GM12878 (cell line): ENCODE measurements around the gene ADORA2B. TPM values are rescaled to one million over a fixed set of nuclear protein-coding genes. Genes with fewer than 3 reads are reported as not detected.
A peak's percentile ranks its signal among the peaks of the same experiment; 100 is the strongest.

ENCODE experiments used
- ATAC-seq: fragments of 200-7000 bp; cut with Tn5 transposase; 3 replicates; pipeline ENCODE4 v1.9.1; 2020; ENCODE audit warnings: mild to moderate bottlenecking, moderate library complexity
- BruUV-seq: library from RNA; stranded (reverse); fragments of 400-500 nt; replicated peaks from 2 replicates; lab custom pipeline; 2021; lab: Mats Ljungman, UMichigan
- CTCF ChIA-PET: fragments of 300-600 bp; sonication (Branson Sonifier 250); formaldehyde crosslinking; extraction: SDS; loops from one replicate; lab custom pipeline; 2021; ENCODE audit warnings: inconsistent platforms; lab: Yijun Ruan, JAX
- POLR2A ChIA-PET: fragments of 350-600 bp; formaldehyde crosslinking; extraction: SDS; loops from one replicate; lab custom pipeline; 2021; ENCODE audit warnings: inconsistent platforms; lab: Charles Lee
- RAD21 ChIA-PET: fragments of 300-600 bp; sonication (Branson Sonifier 250); formaldehyde crosslinking; loops from one replicate; lab custom pipeline; 2023; ENCODE audit warnings: antibody characterized with exemption; ENCODE audit not compliant: unreplicated experiment; lab: Charles Lee
- SMC1A ChIA-PET: fragments of 300-600 bp; sonication (Branson Sonifier 250); formaldehyde crosslinking; loops from one replicate; lab custom pipeline; 2023; ENCODE audit not compliant: unreplicated experiment, uncharacterized antibody; lab: Charles Lee
- DNase-seq: peaks from one replicate; pipeline ENCODE4 v3.0.0-alpha.2; 2011; ENCODE audit warnings: low read depth, low spot score
- FAIRE-seq: peaks from 3 replicates; lab custom pipeline; 2011; peaks lifted over from hg19 to GRCh38; lab: Jason Lieb, UNC
- H2AFZ ChIP-seq: 2 replicates; pipeline ENCODE4 v1.6.0; 2011; ENCODE audit warnings: low read depth, low read length, control low read depth; ENCODE audit not compliant: control insufficient read depth
- H3K27ac ChIP-seq: 2 replicates; pipeline ENCODE4 v1.5.1; 2011; ENCODE audit warnings: control low read depth; ENCODE audit not compliant: control insufficient read depth, insufficient read depth
- H3K27me3 ChIP-seq, 2 experiments: replicated peaks in 1 of 2; 2 replicates each; pipeline versions ENCODE4 v1.6.0 to v1.6.1; 2011; ENCODE audit warnings: low read length in 1 of 2; ENCODE audit not compliant: control insufficient read depth in 2 of 2, insufficient read depth in 2 of 2
- H3K36me3 ChIP-seq, 2 experiments: 2 replicates each; pipeline ENCODE4 v1.5.1; 2011; ENCODE audit warnings: low read length in 1 of 2; ENCODE audit not compliant: control insufficient read depth in 2 of 2, insufficient read depth in 2 of 2
- H3K4me1 ChIP-seq: 2 replicates; pipeline ENCODE4 v1.6.1; 2011; ENCODE audit warnings: mild to moderate bottlenecking, low read length, moderate library complexity, mixed read lengths; ENCODE audit not compliant: control insufficient read depth, insufficient read depth
- H3K4me2 ChIP-seq: 2 replicates; pipeline ENCODE4 v1.6.0; 2011; ENCODE audit warnings: control low read depth; ENCODE audit not compliant: control insufficient read depth, insufficient read depth
- H3K4me3 ChIP-seq: fragments of 200-600 bp; sonication (generic); 2 replicates; pipeline ENCODE4 v1.5.1; 2016
- H3K79me2 ChIP-seq: 2 replicates; pipeline ENCODE4 v1.6.0; 2011; ENCODE audit warnings: low read length; ENCODE audit not compliant: control insufficient read depth, insufficient read depth
- H3K9ac ChIP-seq: 2 replicates; pipeline ENCODE4 v1.8.0; 2011; ENCODE audit warnings: low read length, control low read depth, mixed read lengths; ENCODE audit not compliant: control insufficient read depth, insufficient read depth
- H3K9me3 ChIP-seq: replicated peaks from 3 replicates; pipeline ENCODE4 v1.5.1; 2011; ENCODE audit warnings: mild to moderate bottlenecking, low read length; ENCODE audit not compliant: control insufficient read depth, insufficient read depth
- H4K20me1 ChIP-seq: 2 replicates; pipeline ENCODE4 v1.6.0; 2011; ENCODE audit not compliant: control insufficient read depth, insufficient read depth
- BCL11A ChIP-seq: IDR thresholded peaks from 2 replicates; pipeline ENCODE4 v1.6.1; 2011; ENCODE audit warnings: low read depth, low read length
- BCL3 ChIP-seq: IDR thresholded peaks from 2 replicates; pipeline ENCODE4 v1.6.1; 2011; ENCODE audit warnings: borderline replicate concordance, low read depth, mild to moderate bottlenecking, moderate library complexity, low read length; ENCODE audit not compliant: insufficient read depth, poor library complexity, severe bottlenecking
- E4F1 ChIP-seq: fragments of 450-650 bp; IDR thresholded peaks from 2 replicates; pipeline ENCODE4 v1.6.1; 2018; ENCODE audit warnings: borderline replicate concordance, mild to moderate bottlenecking; ENCODE audit not compliant: partially characterized antibody
- IRF5 ChIP-seq: fragments of 450-650 bp; IDR thresholded peaks from 2 replicates; pipeline ENCODE4 v1.6.1; 2017; ENCODE audit warnings: borderline replicate concordance
- KLF5 ChIP-seq: fragments of 450-650 bp; IDR thresholded peaks from 2 replicates; pipeline ENCODE4 v1.6.1; 2014; ENCODE audit warnings: mild to moderate bottlenecking; ENCODE audit not compliant: partially characterized antibody
- MYB ChIP-seq: fragments of 150-350 bp; IDR thresholded peaks from 2 replicates; pipeline ENCODE4 v1.6.1; 2014; ENCODE audit warnings: mild to moderate bottlenecking, low read depth, low read length, borderline replicate concordance
- PBX3 ChIP-seq: IDR thresholded peaks from 2 replicates; pipeline ENCODE4 v1.6.1; 2011; ENCODE audit warnings: mild to moderate bottlenecking, low read depth, low read length, moderate library complexity; ENCODE audit not compliant: insufficient replicate concordance
- PKNOX1 ChIP-seq: fragments of 450-650 bp; IDR thresholded peaks from 2 replicates; pipeline ENCODE4 v1.6.1; 2016; ENCODE audit warnings: mild to moderate bottlenecking
- STAT1 ChIP-seq: fragments of 450-650 bp; conservative IDR thresholded peaks from 2 replicates; pipeline ENCODE4 v1.6.1; 2014; ENCODE audit warnings: antibody characterized with exemption, mild to moderate bottlenecking
- TCF3 ChIP-seq: IDR thresholded peaks from 2 replicates; pipeline ENCODE4 v1.6.1; 2012; ENCODE audit warnings: low read depth, mild to moderate bottlenecking, low read length, borderline replicate concordance; ENCODE audit not compliant: insufficient read depth
- WGBS: methylation state at CpG from one replicate; pipeline ENCODE4 v1.1.6; 2016; ENCODE audit warnings: low lambda C conversion rate; ENCODE audit not compliant: insufficient replicate concordance, insufficient coverage; ENCODE audit errors: missing lambda C conversion rate; 5-methylcytosine and 5-hydroxymethylcytosine counted together
- in situ Hi-C: fragments of 300-500 bp; cut with MboI; formaldehyde crosslinking; loops from 9 replicates; pipeline ENCODE4 v1.14.3; 2018; ENCODE audit warnings: mixed read lengths
- intact Hi-C: fragments of 100-400 bp; cut with micrococcal nuclease; formaldehyde crosslinking; loops from one replicate; pipeline ENCODE4 v1.14.2; 2022; ENCODE audit not compliant: unreplicated experiment
- polyA plus RNA-seq, 11 experiments: library from polyadenylated mRNA; depleted of rRNA in 4 of 11; unstranded in 6 of 11; stranded (reverse) in 5 of 11; fragments of >200 nt; fragmentation: Nextera tagmentation in 4 of 11; fragmentation: Illumina TruSeq in 1 of 11; extraction: Ambion mirVana in 4 of 11; extraction: Trizol in 1 of 11; gene quantifications; 1 replicate in 1 of 11; 2 replicates in 10 of 11; pipeline versions ENCODE4 v1.2.1 to v1.2.3, GENCODE V29; 2011 to 2016; ENCODE audit warnings: inconsistent platforms in 2 of 11, missing spikeins in 2 of 11, low read depth in 1 of 11
- total RNA-seq, 4 experiments: library from RNA; depleted of rRNA in 3 of 4; stranded (reverse); fragments of >200 nt in 3 of 4; fragmentation: Illumina TruSeq in 1 of 4; extraction: Trizol in 1 of 4; gene quantifications; 2 replicates each; pipeline versions ENCODE4 v1.2.1 to v1.2.3, GENCODE V29; 2013 to 2021

Gene ADORA2B
- total and polyA plus RNA-seq, 10 of the 15 experiments (the other 5 are each of a cell fraction or from before 2014, with no cell fraction given) = 0.05 to 0.42 (median 0.17) TPM

GRCh38 chr17:15957206-15957605, 12.3 kb downstream of the ADORA2B start:
- SMC1A ChIA-PET = no interaction called here
- no peak overlapping the region for H3K9ac ChIP-seq
- WGBS = 27% methylated on average over 6 of the region's 6 CpGs
- POLR2A ChIA-PET = no interaction called here
- no TSS peak for BruUV-seq
- ATAC-seq (peak; percentile 20), DNase-seq (no peak), FAIRE-seq (no peak)
- no peaks in the 10 kb centered on the region for H3K79me2 ChIP-seq
- intact Hi-C loops = no loop called here
- no peak overlapping the region for H3K27ac ChIP-seq
- CTCF ChIA-PET = interaction anchor here (0.6 kb wide), 1 partner anchor 1184 kb away, joined by 3 read pairs; no protein-coding TSS in a partner anchor
- H3K4me2 ChIP-seq = no peak overlapping the region
- peaks cover 16% of the 10 kb centered on the region for H3K4me1 ChIP-seq
- no peaks in the 10 kb centered on the region for H3K9me3 ChIP-seq
- no peak for TF ChIP-seq IRF5
- no peak for TF ChIP-seq STAT1
- no peak for TF ChIP-seq MYB
- peak; percentile 77 for TF ChIP-seq PKNOX1
- TF ChIP-seq TCF3 = 0 out of 2 replicates have a peak, but pooled peaks have one; percentile 25
- TF ChIP-seq E4F1 = no peak
- no peak for TF ChIP-seq KLF5
- TF ChIP-seq BCL3 = peak; percentile 80
- peak; percentile 64 for TF ChIP-seq PBX3
- TF ChIP-seq BCL11A = peak; percentile 22; the same call in 1 of the 2 replicates
- TF ChIP-seq, all 136 proteins: peak for 5
- RAD21 ChIA-PET = no interaction called here
- Histone ChIP-seq H3K4me3 (no peak overlapping the region), H4K20me1 (no peaks in the 10 kb centered on the region), H2AFZ (no peak overlapping the region), H3K36me3 (no peaks in the 10 kb centered on the region), H3K27me3 (peaks cover 0 to 3% of the 10 kb centered on the region in 2 experiments; a peak in 2 of 4 replicates)
- in situ Hi-C loops = no loop called here
